H1 (cell line): Measurements from ENCODE around the gene VOPP1. TPM values are rescaled to one million over a fixed set of nuclear protein-coding genes. Genes with fewer than 3 reads are reported as not detected.

Experiments
- CTCF ChIA-PET: fragments of 300-600 bp; sonication (Branson Sonifier 250); formaldehyde crosslinking; loops from one replicate; lab custom pipeline; 2021; ENCODE audit not compliant: partially characterized antibody; lab: Charles Lee
- POLR2A ChIA-PET: fragments of 300-600 bp; sonication (Branson Sonifier 250); formaldehyde crosslinking; loops from one replicate; lab custom pipeline; 2021; ENCODE audit warnings: inconsistent platforms; ENCODE audit not compliant: partially characterized antibody; lab: Charles Lee
- DNase-seq, 2 experiments: peaks; one replicate each; pipeline versions ENCODE4 v3.0.0 to v3.0.0-alpha.2; 2010 to 2022; ENCODE audit warnings: low spot score in 2 of 2, low read depth in 1 of 2, mixed read lengths in 1 of 2
- FAIRE-seq: peaks from 2 replicates; lab custom pipeline; 2011; peaks lifted over from hg19 to GRCh38; lab: Jason Lieb, UNC
- H2AFZ ChIP-seq: 2 replicates; pipeline ENCODE4 v1.8.1; 2012; ENCODE audit warnings: low read length, inconsistent platforms
- H2AK5ac ChIP-seq: 2 replicates; pipeline ENCODE4 v1.6.1; 2013; ENCODE audit warnings: low read depth, low read length
- H2BK120ac ChIP-seq: replicated peaks from 2 replicates; pipeline ENCODE3; 2013; ENCODE audit warnings: low read depth, low read length, inconsistent platforms
- H2BK12ac ChIP-seq: 2 replicates; pipeline ENCODE4 v1.6.1; 2013; ENCODE audit warnings: low read depth, low read length
- H2BK15ac ChIP-seq: 2 replicates; pipeline ENCODE4 v1.6.1; 2013; ENCODE audit warnings: low read length
- H2BK20ac ChIP-seq: 2 replicates; pipeline ENCODE4 v1.6.1; 2013; ENCODE audit warnings: low read length
- H2BK5ac ChIP-seq: 2 replicates; pipeline ENCODE4 v1.6.1; 2013; ENCODE audit warnings: low read depth, low read length
- H3K14ac ChIP-seq: 2 replicates; pipeline ENCODE4 v1.6.1; 2013; ENCODE audit warnings: inconsistent platforms; ENCODE audit not compliant: insufficient read length
- H3K18ac ChIP-seq: 2 replicates; pipeline ENCODE4 v1.6.1; 2013; ENCODE audit warnings: low read length; ENCODE audit errors: extremely low read depth
- H3K23ac ChIP-seq: 2 replicates; pipeline ENCODE4 v1.6.1; 2013; ENCODE audit warnings: inconsistent platforms; ENCODE audit not compliant: insufficient read length
- H3K23me2 ChIP-seq: 2 replicates; pipeline ENCODE4 v1.6.1; 2013; ENCODE audit warnings: low read depth, low read length
- H3K27ac ChIP-seq: 2 replicates; pipeline ENCODE4 v1.6.1; 2011; ENCODE audit warnings: low read depth, low read length, inconsistent platforms
- H3K27me3 ChIP-seq, 4 experiments: replicated peaks in 1 of 4; 1 replicate in 1 of 4; 2 replicates in 3 of 4; pipeline versions ENCODE4 v1.6.1 to v1.8.1; 2011 to 2013; ENCODE audit warnings: low read length in 3 of 4, mild to moderate bottlenecking in 3 of 4, inconsistent platforms in 2 of 4, mixed read lengths in 2 of 4, moderate library complexity in 1 of 4; ENCODE audit not compliant: control insufficient read depth in 3 of 4, insufficient read depth in 3 of 4; ENCODE audit errors: extremely low read depth in 1 of 4
- H3K36me3 ChIP-seq, 4 experiments: 2 replicates each; pipeline versions ENCODE4 v1.6.1 to v1.8.1; 2011 to 2013; ENCODE audit warnings: mild to moderate bottlenecking in 4 of 4, low read length in 3 of 4, moderate library complexity in 2 of 4, control low read depth in 1 of 4, inconsistent platforms in 1 of 4; ENCODE audit not compliant: insufficient read depth in 4 of 4, control insufficient read depth in 2 of 4
- H3K4ac ChIP-seq: replicated peaks from 2 replicates; pipeline ENCODE3; 2013; ENCODE audit warnings: low read length, low read depth, mixed read lengths, inconsistent platforms; ENCODE audit not compliant: insufficient read length
- H3K4me1 ChIP-seq, 4 experiments: replicated peaks in 1 of 4; 1 replicate in 1 of 4; 2 replicates in 3 of 4; pipeline versions ENCODE4 v1.6.1 to v1.8.1; 2011 to 2013; ENCODE audit warnings: low read length in 3 of 4, inconsistent platforms in 2 of 4, mixed read lengths in 1 of 4; ENCODE audit not compliant: insufficient read depth in 4 of 4, control insufficient read depth in 3 of 4
- H3K4me2 ChIP-seq, 2 experiments: 2 replicates each; pipeline versions ENCODE4 v1.6.1 to v1.8.1; 2011 to 2013; ENCODE audit warnings: low read depth in 2 of 2, low read length in 2 of 2, control low read depth in 1 of 2, inconsistent platforms in 1 of 2, mild to moderate bottlenecking in 1 of 2; ENCODE audit not compliant: insufficient read depth in 1 of 2
- H3K4me3 ChIP-seq, 4 experiments: fragments of 200-600, 300-600 bp in 1 of 4; sonication (generic), shearing (Covaris generic), sonication (Bioruptor Twin) in 1 of 4; 2 replicates each; pipeline versions ENCODE4 v1.5.1 to v1.8.1; 2011 to 2016; ENCODE audit warnings: low read length in 4 of 4, low read depth in 3 of 4, control low read depth in 2 of 4, inconsistent platforms in 2 of 4, mild to moderate bottlenecking in 2 of 4, mixed read lengths in 1 of 4, moderate library complexity in 1 of 4; ENCODE audit not compliant: insufficient read depth in 2 of 4; ENCODE audit errors: extremely low read depth in 1 of 4
- H3K56ac ChIP-seq: replicated peaks from 2 replicates; pipeline ENCODE3; 2013; ENCODE audit warnings: low read depth, mild to moderate bottlenecking, mixed read lengths, low read length, inconsistent platforms; ENCODE audit not compliant: insufficient read length
- H3K79me1 ChIP-seq: 2 replicates; pipeline ENCODE4 v1.6.1; 2013; ENCODE audit warnings: low read depth, low read length, control low read depth
- H3K79me2 ChIP-seq, 2 experiments: 2 replicates each; pipeline versions ENCODE4 v1.6.1 to v1.8.1; 2012 to 2013; ENCODE audit warnings: low read length in 2 of 2, mild to moderate bottlenecking in 2 of 2, inconsistent platforms in 1 of 2; ENCODE audit not compliant: insufficient read depth in 2 of 2, control insufficient read depth in 1 of 2
- H3K9ac ChIP-seq, 4 experiments: replicated peaks in 1 of 4; 1 replicate in 1 of 4; 2 replicates in 3 of 4; pipeline versions ENCODE4 v1.6.1 to v1.8.1; 2011 to 2013; ENCODE audit warnings: low read depth in 3 of 4, low read length in 3 of 4, control low read depth in 2 of 4, mild to moderate bottlenecking in 2 of 4, moderate library complexity in 2 of 4, inconsistent platforms in 1 of 4; ENCODE audit errors: extremely low read depth in 1 of 4
- H3K9me3 ChIP-seq, 2 experiments: 2 replicates each; pipeline versions ENCODE4 v1.6.1 to v1.8.1; 2012 to 2013; ENCODE audit warnings: mild to moderate bottlenecking in 2 of 2, moderate library complexity in 2 of 2, control low read depth in 1 of 2, inconsistent platforms in 1 of 2, low read depth in 1 of 2, low read length in 1 of 2, mixed read lengths in 1 of 2; ENCODE audit not compliant: insufficient read depth in 2 of 2
- H4K20me1 ChIP-seq, 2 experiments: replicated peaks in 1 of 2; 2 replicates each; pipeline versions ENCODE3 to v1.8.1; 2011 to 2013; ENCODE audit warnings: inconsistent platforms in 2 of 2, low read length in 2 of 2, mild to moderate bottlenecking in 1 of 2; ENCODE audit not compliant: insufficient read depth in 2 of 2, control insufficient read depth in 1 of 2
- H4K5ac ChIP-seq: 2 replicates; pipeline ENCODE4 v1.6.1; 2013; ENCODE audit warnings: low read length, low read depth, mixed read lengths, inconsistent platforms; ENCODE audit not compliant: insufficient read length
- H4K8ac ChIP-seq: 2 replicates; pipeline ENCODE4 v1.8.0; 2013; ENCODE audit warnings: mild to moderate bottlenecking, moderate library complexity, low read length, inconsistent platforms; ENCODE audit not compliant: insufficient read depth; ENCODE audit errors: extremely low read depth
- H4K91ac ChIP-seq: replicated peaks from 2 replicates; pipeline ENCODE3; 2013; ENCODE audit warnings: low read length, mixed read lengths, inconsistent platforms; ENCODE audit not compliant: insufficient read length
- ASH2L ChIP-seq: fragments of 200-600, 300-600 bp; sonication (generic); IDR thresholded peaks from one replicate; pipeline ENCODE4 v1.7.1; 2017; ENCODE audit warnings: low read length
- CBX5 ChIP-seq: fragments of 300-800, 300-1000 bp; sonication (generic); IDR thresholded peaks from 2 replicates; pipeline ENCODE4 v1.7.1; 2016; ENCODE audit warnings: antibody characterized with exemption, low read length, low read depth
- CHD1 ChIP-seq: IDR thresholded peaks from 2 replicates; pipeline ENCODE4 v1.6.1; 2012; ENCODE audit warnings: low read depth, low read length, improper control_type of control experiment
- EGR1 ChIP-seq: IDR thresholded peaks from 2 replicates; pipeline ENCODE4 v1.6.1; 2011; ENCODE audit warnings: low read depth, low read length, borderline replicate concordance
- JUN ChIP-seq: IDR thresholded peaks from 2 replicates; pipeline ENCODE4 v1.6.1; 2011; ENCODE audit warnings: low read depth, mild to moderate bottlenecking, improper control_type of control experiment, low read length
- KDM1A ChIP-seq: fragments of 200-600, 300-600 bp; sonication (generic); IDR thresholded peaks from 2 replicates; pipeline ENCODE4 v1.7.1; 2016; ENCODE audit warnings: mild to moderate bottlenecking, low read length, borderline replicate concordance
- KDM5A ChIP-seq: fragments of 200-600 bp; IDR thresholded peaks from 2 replicates; pipeline ENCODE4 v1.7.1; 2012; ENCODE audit warnings: mild to moderate bottlenecking, low read length, inconsistent platforms, mixed read lengths
- POLR2AphosphoS5 ChIP-seq: IDR thresholded peaks from 2 replicates; pipeline ENCODE4 v1.6.1; 2011; ENCODE audit warnings: low read depth, low read length
- RAD21 ChIP-seq, 2 experiments: IDR thresholded peaks in 1 of 2; conservative IDR thresholded peaks in 1 of 2; 2 replicates each; pipeline ENCODE4 v1.6.1; 2011; ENCODE audit warnings: low read depth in 2 of 2, low read length in 2 of 2, improper control_type of control experiment in 1 of 2, inconsistent platforms in 1 of 2, mild to moderate bottlenecking in 1 of 2, moderate library complexity in 1 of 2
- SAP30 ChIP-seq: fragments of 300-600 bp; sonication (generic); IDR thresholded peaks from 2 replicates; pipeline ENCODE4 v1.7.1; 2012; ENCODE audit warnings: low read length, moderate library complexity, mild to moderate bottlenecking, inconsistent platforms; ENCODE audit not compliant: insufficient read depth, insufficient replicate concordance
- SIX5 ChIP-seq: IDR thresholded peaks from 2 replicates; pipeline ENCODE4 v1.6.1; 2011; ENCODE audit warnings: mild to moderate bottlenecking, low read depth, low read length
- SUZ12 ChIP-seq: fragments of 200-600 bp; sonication (generic); IDR thresholded peaks from 2 replicates; pipeline ENCODE4 v1.6.1; 2012; ENCODE audit warnings: mild to moderate bottlenecking, inconsistent platforms, low read length, moderate library complexity, mixed read lengths
- TAF1 ChIP-seq: IDR thresholded peaks from 2 replicates; pipeline ENCODE4 v1.6.1; 2011; ENCODE audit warnings: mild to moderate bottlenecking, low read depth, low read length
- TAF7 ChIP-seq: optimal IDR thresholded peaks from 2 replicates; pipeline ENCODE3; 2011; ENCODE audit warnings: low read depth, mild to moderate bottlenecking, inconsistent platforms, low read length, moderate library complexity, borderline replicate concordance
- TEAD4 ChIP-seq: IDR thresholded peaks from 2 replicates; pipeline ENCODE4 v1.6.1; 2012; ENCODE audit warnings: low read depth, low read length, inconsistent platforms, mixed read lengths
- WGBS, 2 experiments: shearing (Covaris generic) in 1 of 2; methylation state at CpG; one replicate each; pipeline versions ENCODE4 v1.1.6 to v1.1.7; 2013 to 2015; ENCODE audit warnings: low lambda C conversion rate in 2 of 2, mixed read lengths in 2 of 2, inconsistent platforms in 1 of 2, low coverage in 1 of 2, missing lambda C conversion rate in 1 of 2; ENCODE audit not compliant: insufficient replicate concordance in 2 of 2, insufficient coverage in 1 of 2, insufficient read length in 1 of 2; ENCODE audit errors: extremely low coverage in 1 of 2, missing lambda C conversion rate in 1 of 2; 5-methylcytosine and 5-hydroxymethylcytosine counted together
- polyA plus RNA-seq, 7 experiments: library from polyadenylated mRNA; depleted of rRNA in 3 of 7; stranded (reverse) in 5 of 7; unstranded in 2 of 7; fragments of >200 nt in 5 of 7; fragments of 200-250 nt in 2 of 7; gene quantifications; 1 replicate in 5 of 7; 2 replicates in 1 of 7; 4 replicates in 1 of 7; pipeline versions ENCODE4 v1.2.1 to v1.2.3, GENCODE V29; 2011 to 2013; ENCODE audit warnings: missing spikeins in 2 of 7, mixed read lengths in 2 of 7
- total RNA-seq: library from RNA; stranded (reverse); fragmentation: NEBNext Ultra II Directional; extraction: Animal tissue kit (Norgen Biotek cat#: 25700); gene quantifications from 2 replicates; pipeline ENCODE4 v1.2.1, GENCODE V29; 2021

The VOPP1 gene
- total and polyA plus RNA-seq, 2 of the 8 experiments (the other 6 are each of a cell fraction or from before 2014, with no cell fraction given): 44.7 to 83.0 TPM

GRCh38 chr7:55427800-55428199 lies 144.5 kb downstream of the VOPP1 start:
- Histone ChIP-seq H4K20me1 (no peaks in the 10 kb centered on the region), H4K91ac (no peak overlapping the region), H3K4me1 (peaks cover 0 to 2% (median under 1%) of the 10 kb centered on the region in 4 experiments; a peak in 1 of 7 replicates), H3K9me3 (no peaks in the 10 kb centered on the region; a peak in 1 of 4 replicates), H3K4me2 (no peak overlapping the region), H2BK20ac (no peak overlapping the region), H3K14ac (no peak overlapping the region), H3K4ac (no peak overlapping the region), H3K56ac (no peak overlapping the region), H3K79me2 (no peaks in the 10 kb centered on the region), H3K9ac (no peak overlapping the region), H3K18ac (no peak overlapping the region), H4K8ac (no peak overlapping the region; the same call in 1 of the 2 replicates), H3K27me3 (no peaks in the 10 kb centered on the region), H3K79me1 (no peaks in the 10 kb centered on the region), H2BK120ac (no peak overlapping the region), H3K27ac (no peak overlapping the region), H3K23ac (no peak overlapping the region), H3K4me3 (no peak overlapping the region), H4K5ac (no peak overlapping the region), H3K23me2 (no peaks in the 10 kb centered on the region), H3K36me3 (no peaks in the 10 kb centered on the region; a peak in 1 of 8 replicates), H2BK15ac (no peak overlapping the region), H2BK5ac (no peak overlapping the region), H2BK12ac (no peak overlapping the region), H2AFZ (no peak overlapping the region), H2AK5ac (no peak overlapping the region)
- 88% methylated on average over 10 of the region's 11 CpGs; no CpG with 5 or more reads in 1 of the 2 experiments for WGBS, 2 experiments
- FAIRE-seq (no peak), DNase-seq (no peak)
- ChIA-PET CTCF (interaction anchor here (0.5 to 1.6 kb wide), 4 partner anchors 12 to 747 kb away, joined by 3 to 6 read pairs (median 4); no protein-coding TSS in a partner anchor), POLR2A (interaction anchor here (3.2 kb wide), 1 partner anchor 62 kb away, joined by 10 read pairs; no protein-coding TSS in a partner anchor)
- TF ChIP-seq KDM5A: no peak
- no peak for TF ChIP-seq TAF1
- no peak for TF ChIP-seq EGR1
- no peak for TF ChIP-seq RAD21 (IDR thresholded peaks at IDR 0.05 in 1 of 2, conservative IDR thresholded peaks at IDR 0.05 in 1 of 2; ENCODE audit: low read depth in 2 of 2, low read length in 2 of 2)
- TF ChIP-seq TAF7: no peak
- no peak for TF ChIP-seq JUN
- no peak for TF ChIP-seq KDM1A
- no peak for TF ChIP-seq SUZ12
- no peak for TF ChIP-seq POLR2AphosphoS5
- TF ChIP-seq SIX5: no peak
- TF ChIP-seq TEAD4: no peak
- no peak for TF ChIP-seq CBX5
- no peak for TF ChIP-seq ASH2L
- no peak for TF ChIP-seq SAP30
- no peak for TF ChIP-seq CHD1
